ENCODE results near the gene TAF11L8.
"Not testable (repeated sequence)": the region's sequence is repeated elsewhere in the genome, so short reads cannot be mapped to it uniquely, and the experiment has no call there.

DNA sequence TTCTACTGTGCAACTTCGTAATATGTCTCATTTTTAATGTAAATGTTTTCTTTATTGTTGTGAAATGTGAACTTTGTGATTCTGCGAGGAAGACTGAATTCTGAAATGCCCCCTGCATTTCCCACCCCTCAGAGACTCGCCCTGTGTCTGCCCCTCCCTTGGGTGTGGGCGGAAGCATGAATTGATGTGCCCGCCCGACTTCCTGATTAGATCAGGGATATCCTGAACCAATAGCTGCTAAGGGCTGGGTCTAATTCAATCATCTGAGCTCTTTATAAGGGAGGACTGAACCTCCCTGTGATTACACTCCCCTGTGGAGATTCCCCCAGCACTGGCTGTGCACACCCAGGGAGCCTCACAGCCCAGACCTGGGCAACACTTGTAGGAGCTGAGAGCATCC lies 13.1 kb upstream of the TAF11L8 start, which contains the start of gene TAF11L11:
- not testable (repeated sequence) for TF ChIP-seq EZH2 (IDR thresholded peaks at IDR 0.05; ENCODE audit: low read length, missing control alignments)
- TF ChIP-seq, protein P1, sequence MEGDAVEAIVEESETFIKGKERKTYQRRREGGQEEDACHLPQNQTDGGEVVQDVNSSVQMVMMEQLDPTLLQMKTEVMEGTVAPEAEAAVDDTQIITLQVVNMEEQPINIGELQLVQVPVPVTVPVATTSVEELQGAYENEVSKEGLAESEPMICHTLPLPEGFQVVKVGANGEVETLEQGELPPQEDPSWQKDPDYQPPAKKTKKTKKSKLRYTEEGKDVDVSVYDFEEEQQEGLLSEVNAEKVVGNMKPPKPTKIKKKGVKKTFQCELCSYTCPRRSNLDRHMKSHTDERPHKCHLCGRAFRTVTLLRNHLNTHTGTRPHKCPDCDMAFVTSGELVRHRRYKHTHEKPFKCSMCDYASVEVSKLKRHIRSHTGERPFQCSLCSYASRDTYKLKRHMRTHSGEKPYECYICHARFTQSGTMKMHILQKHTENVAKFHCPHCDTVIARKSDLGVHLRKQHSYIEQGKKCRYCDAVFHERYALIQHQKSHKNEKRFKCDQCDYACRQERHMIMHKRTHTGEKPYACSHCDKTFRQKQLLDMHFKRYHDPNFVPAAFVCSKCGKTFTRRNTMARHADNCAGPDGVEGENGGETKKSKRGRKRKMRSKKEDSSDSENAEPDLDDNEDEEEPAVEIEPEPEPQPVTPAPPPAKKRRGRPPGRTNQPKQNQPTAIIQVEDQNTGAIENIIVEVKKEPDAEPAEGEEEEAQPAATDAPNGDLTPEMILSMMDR (conservative IDR thresholded peaks at IDR 0.05 in 1 of 2, IDR thresholded peaks at IDR 0.05 in 1 of 2; ENCODE audit: low read depth in 1 of 2, low read length in 2 of 2): not testable (repeated sequence)
